ENCODE data around the gene SERPINA4.

- TF ChIP-seq POLR2A (IDR thresholded peaks at IDR 0.05; ENCODE audit: low read depth, low read length) (no peak), POLR2AphosphoS5 (IDR thresholded peaks at IDR 0.05; ENCODE audit: low read depth, low read length) (no peak), TAF1 (IDR thresholded peaks at IDR 0.05; ENCODE audit: borderline replicate concordance, low read depth, low read length) (no peak)
Observed at GRCh38 chr14:94615823-94616570, 54.8 kb downstream of the SERPINA4 start.

Data from GM12892 (cell line).